HG03460 (cell line): ENCODE data around the gene PGGHG.
A peak's percentile ranks its signal among the peaks of the same experiment; 100 is the strongest.

Experiments used
- ATAC-seq: cut with Tn5 transposase; IDR thresholded peaks from one replicate; pipeline ENCODE4 v1.9.1; 2021; ENCODE audit not compliant: unreplicated experiment

PGGHG gene

GRCh38 chr11:268716-269145 lies 20.2 kb upstream of the PGGHG start:
- ATAC-seq: peak; percentile 53

- ATAC-seq: peak; percentile 67
Measured at GRCh38 chr11:269146-269890, 19.6 kb upstream of the PGGHG start.

GRCh38 chr11:270451-271318 lies 18.2 kb upstream of the PGGHG start:
- ATAC-seq: no peak

- no peak for ATAC-seq
Measured at GRCh38 chr11:271319-271715, 17.6 kb upstream of the PGGHG start.

GRCh38 chr11:272195-272930 lies 16.6 kb upstream of the PGGHG start:
- ATAC-seq: no peak

- no peak for ATAC-seq
Measured at GRCh38 chr11:272931-273198, 16.1 kb upstream of the PGGHG start.

GRCh38 chr11:276219-276618 lies 12.7 kb upstream of the PGGHG start:
- ATAC-seq: no peak

GRCh38 chr11:278001-278951 lies 10.7 kb upstream of the PGGHG start, which contains the start of gene NLRP6:
TSS of gene NLRP6 (plus strand) at chr11:278407. CDS start at chr11:278570, 163 bp downstream.
- ATAC-seq: no peak

- no peak for ATAC-seq
Measured at GRCh38 chr11:279040-279965, 9.6 kb upstream of the PGGHG start.

- no peak for ATAC-seq
Measured at GRCh38 chr11:279966-280705, 8.8 kb upstream of the PGGHG start.

- ATAC-seq: no peak
Measured at GRCh38 chr11:280706-281485, 8.0 kb upstream of the PGGHG start.

- ATAC-seq: no peak
Measured at GRCh38 chr11:281486-282161, 7.3 kb upstream of the PGGHG start.

GRCh38 chr11:282171-282570 lies 6.8 kb upstream of the PGGHG start:
- ATAC-seq: no peak

GRCh38 chr11:282630-283360 lies 6.1 kb upstream of the PGGHG start:
- no peak for ATAC-seq

- ATAC-seq: no peak
Measured at GRCh38 chr11:283405-284104, 5.4 kb upstream of the PGGHG start.
